Measurements from ENCODE around the gene CCT5.

Gene CCT5

DNA sequence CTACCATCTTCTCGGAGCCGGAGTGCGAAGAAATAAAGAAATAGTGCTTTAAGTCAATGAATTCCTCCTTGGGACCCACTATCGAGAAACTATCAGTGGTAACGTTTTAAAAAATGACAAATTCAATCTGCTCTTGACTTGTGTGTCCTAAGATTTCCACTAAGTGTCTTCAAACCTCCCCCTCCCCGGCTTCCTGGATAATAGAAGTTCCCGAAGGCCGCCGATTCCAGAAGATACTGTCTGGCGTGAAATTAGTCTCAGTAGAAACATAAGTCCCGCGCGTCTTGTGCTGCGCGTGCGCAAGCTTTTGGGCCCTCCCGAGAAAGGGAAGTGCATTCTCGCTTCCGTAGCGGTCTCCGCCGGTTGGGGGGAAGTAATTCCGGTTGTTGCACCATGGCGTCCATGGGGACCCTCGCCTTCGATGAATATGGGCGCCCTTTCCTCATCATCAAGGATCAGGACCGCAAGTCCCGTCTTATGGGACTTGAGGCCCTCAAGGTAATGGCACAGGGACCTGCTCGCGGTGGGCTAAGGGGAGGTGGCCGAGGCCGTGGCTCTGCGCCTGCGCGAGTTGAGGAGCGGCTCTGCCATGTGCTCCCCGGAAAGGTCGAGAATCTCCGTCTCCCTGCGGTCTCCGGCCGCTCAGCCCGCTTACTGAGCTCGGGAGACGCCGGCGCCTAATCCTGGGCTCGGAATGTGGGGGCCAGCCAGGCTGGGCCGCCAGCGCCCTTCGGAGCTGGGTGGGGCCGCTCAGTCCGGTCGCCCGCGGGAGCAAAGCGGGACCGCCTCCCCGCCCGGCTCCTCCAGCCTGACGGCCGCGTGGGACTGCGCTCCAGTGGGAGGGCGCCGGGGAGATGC, at the start of gene CCT5:
TSS of gene CCT5 (plus strand) at position 333 of the 858 bp plus-strand sequence. CDS start at position 394, 61 bp downstream.
- peak; percentile 99 for DNase-seq (ENCODE audit: low read depth)

DNA sequence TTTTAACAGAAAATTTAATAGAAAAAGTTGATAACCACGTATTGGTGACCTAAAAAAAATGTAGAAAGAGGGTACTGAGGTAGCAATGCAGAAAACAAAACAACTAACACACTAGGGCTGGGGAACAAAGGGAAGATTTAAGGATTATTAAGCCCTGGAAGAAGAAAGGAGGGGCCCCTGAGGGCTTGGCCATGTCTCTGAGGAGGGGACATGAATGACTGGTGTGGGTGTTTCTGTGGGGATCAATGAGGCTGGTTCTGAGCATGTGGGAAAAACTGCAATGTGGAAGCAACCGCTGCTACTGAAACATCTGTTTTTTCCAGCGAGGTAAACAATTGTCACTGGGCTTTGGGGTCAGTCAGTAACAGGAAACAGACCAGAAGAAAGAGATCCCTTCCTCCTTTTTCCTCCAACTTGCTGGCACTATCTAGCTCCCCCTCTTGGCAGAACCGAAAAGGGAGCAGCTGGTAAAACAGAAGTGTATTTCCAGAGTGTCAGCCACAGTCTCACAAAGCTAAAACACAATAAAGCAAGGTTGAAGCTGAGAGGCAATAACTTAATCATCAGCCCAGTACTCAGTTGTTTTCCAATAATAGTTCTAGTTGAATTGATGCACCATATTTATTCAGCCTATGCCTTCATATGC, 48.7 kb upstream of the CCT5 start:
- DNase-seq (ENCODE audit: low read depth) = no peak

DNA sequence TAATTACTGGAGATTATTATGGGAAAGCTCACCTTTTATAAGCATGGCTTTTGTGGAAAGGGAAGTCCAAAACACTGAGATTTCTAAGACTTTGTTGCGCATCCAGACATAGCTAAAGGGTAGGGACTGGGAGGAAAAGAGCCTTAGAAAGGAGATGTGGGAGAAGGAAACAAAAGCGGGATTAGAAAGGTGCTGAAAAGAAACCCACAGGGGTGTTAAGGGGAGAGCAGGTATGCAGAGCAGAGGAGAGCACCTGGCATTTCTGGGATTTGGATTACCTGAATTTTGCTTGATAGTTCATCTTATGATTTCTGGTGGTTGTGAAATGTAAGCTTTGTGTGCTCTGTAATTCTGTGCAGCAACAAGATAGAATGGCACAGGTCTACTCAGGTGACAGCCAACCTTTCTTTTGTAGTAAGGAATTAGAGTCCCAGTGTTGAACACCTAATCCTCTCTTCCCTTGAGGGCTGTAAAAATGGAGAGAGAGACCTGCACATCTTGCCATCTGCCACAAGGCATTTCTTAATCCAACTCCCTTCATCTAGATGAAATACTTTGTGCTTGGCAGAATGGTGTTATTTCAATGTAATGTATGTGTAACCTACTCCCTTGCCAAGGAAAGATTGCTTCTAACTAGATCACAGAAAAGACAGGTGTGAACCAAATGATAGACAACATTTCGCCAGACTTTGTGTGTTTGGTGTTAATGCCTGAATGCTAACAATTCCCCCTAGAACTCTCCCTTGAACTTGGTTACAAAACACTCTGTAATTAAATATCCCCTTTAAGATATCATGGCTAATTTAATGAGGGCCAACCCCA, 47.8 kb upstream of the CCT5 start:
- DNase-seq (ENCODE audit: low read depth) = no peak

DNA sequence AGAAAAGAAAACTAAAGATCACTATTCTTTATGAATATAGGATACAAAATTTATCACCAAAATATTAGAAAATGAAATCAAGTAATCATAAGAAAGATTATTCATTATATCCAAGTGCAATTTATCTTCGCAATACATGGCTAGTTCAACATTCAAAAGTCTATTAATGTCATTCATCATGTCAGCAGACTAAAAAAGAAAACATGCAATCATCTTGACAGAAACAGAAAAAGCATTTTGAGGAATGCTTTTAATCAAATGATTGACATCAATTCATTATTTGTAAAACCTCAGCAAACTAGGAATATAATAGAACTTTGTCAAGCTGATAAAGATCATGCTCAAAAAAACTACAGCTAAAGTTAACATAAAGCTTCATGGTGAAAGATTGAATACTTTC, 41.1 kb upstream of the CCT5 start:
- DNase-seq (ENCODE audit: low read depth) = no peak

DNA sequence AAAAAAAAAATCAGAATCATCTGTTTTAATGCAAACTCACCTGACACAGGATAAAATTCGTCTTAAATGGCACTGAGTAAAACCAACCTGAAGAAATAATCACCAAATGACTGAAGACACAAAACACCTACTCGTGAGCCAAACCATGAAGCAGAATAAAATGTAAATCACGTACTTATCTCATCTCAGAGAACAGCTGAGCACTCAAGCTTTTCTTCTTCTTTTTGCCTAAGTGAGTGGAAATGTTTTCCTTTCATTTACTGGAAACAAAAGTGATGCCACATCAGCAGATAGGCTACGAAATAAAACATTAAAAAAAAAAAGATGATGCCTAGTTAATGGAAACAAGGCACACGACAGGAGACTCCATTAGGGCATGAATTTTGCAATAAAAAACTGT, 36.8 kb upstream of the CCT5 start:
- DNase-seq (ENCODE audit: low read depth) = no peak

DNA sequence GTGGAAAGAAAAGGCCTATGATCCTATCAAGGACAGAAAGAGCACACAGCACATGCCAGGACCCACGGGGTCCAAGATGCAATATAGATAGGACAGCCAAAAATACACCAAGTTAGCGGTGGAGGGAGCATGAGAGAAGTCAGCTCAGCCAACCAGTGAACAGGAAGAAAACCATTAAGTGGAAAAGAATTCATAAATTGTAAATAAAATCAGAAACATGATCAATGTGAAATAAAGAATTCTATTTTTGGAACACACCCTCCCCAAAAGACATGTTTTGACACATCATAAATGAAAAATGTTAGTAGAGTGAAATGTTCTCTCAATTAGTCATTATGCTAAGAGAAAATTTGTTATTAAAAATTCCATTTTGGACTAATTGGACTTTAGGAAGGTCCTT, 36.0 kb upstream of the CCT5 start:
- no peak for DNase-seq (ENCODE audit: low read depth)

DNA sequence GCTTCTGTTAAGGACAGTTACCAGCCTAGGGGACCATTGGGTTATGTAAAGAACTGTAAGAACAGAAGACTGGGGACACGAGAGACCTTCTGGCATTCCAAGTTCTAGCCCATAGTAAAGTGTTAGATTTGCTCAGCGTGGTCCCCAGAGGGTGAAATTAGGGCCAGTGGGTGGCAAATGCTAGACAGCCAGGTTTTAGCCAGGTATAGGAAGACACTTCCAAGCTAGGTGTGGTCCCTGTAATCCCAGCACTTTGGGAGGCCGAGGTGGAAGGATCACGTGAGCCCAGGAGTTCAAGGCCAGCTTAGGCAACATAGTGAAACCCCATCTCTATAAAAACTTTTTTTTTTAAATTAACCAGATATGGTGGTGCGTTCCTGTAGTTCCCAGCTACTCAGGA, 34.7 kb upstream of the CCT5 start:
- no peak for DNase-seq (ENCODE audit: low read depth)

DNA sequence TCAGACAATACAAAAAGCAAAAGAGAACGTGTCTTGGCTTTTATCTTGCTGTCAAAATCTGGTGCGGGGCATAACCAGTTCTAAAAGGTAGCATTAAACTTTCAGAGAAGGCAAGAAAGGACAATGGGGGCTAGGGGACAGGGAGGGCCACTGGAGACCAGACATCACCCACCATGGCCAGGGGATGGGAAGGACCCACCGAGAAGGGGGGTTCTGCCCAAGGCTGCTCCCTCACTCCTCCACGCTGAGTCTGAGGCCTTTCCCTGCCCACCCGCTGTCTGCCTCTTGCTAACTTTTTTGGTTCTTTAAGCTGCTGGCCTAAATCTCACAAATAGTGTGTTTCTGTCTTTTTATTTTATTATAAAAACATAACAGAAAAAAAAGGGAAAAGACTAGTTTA, 34.0 kb upstream of the CCT5 start:
- DNase-seq (ENCODE audit: low read depth) = no peak

DNA sequence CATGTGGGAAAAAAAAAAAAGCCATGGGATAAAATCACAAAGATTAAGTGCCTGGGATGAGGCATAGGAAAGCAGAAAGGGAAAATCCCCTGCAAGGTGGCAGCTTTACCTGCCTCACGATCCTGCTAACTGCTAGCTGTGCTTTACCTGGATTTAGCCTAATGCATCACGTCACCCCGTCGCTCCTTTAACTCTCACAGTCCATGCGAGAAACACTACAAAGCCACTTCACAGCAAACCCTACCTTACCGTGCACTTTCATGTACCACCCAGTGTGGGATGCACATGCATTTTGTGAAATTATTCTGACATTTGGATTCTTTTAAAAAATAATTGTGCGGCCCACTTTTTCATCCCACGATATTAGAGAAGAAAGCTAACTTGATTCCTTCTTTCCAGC, 31.4 kb upstream of the CCT5 start:
- DNase-seq (ENCODE audit: low read depth) = no peak

DNA sequence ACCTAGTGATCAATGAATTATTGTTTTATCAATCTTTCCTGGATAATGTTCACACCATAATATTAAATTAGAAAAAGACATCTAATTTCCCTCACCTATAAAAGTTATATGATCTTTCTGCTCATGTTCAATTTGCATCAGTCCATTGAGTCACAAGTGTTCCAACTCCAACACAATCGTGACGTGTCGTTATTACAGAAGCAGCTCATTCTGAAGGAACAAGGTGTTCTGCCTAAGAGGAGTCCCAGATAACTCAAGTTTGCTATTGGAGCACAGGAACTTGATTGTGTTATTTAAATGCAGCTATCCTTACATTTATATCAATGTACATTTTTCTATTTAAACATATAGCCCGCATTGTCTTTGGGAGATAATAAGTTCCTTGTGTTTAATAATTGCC, 31.0 kb upstream of the CCT5 start:
- DNase-seq (ENCODE audit: low read depth) = no peak

DNA sequence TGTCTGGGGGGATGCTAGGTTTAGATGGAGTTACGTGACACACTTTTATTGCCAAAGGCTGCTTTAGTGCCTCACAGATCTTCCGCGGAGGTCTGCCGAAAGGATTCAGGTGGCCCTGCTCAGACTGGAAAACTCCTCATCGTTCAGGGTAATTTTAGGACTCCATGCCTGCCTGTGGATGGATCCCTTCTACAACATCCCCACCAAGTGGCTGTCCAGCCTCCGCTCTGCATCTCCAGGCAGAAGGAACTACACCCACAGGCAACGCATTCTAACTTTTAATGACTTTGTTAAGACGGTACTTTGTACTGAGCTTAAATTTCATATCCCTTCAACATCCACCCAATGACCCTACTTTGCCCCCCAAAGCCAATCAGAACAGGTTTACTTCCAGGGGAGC, 29.8 kb upstream of the CCT5 start:
- no peak for DNase-seq (ENCODE audit: low read depth)

DNA sequence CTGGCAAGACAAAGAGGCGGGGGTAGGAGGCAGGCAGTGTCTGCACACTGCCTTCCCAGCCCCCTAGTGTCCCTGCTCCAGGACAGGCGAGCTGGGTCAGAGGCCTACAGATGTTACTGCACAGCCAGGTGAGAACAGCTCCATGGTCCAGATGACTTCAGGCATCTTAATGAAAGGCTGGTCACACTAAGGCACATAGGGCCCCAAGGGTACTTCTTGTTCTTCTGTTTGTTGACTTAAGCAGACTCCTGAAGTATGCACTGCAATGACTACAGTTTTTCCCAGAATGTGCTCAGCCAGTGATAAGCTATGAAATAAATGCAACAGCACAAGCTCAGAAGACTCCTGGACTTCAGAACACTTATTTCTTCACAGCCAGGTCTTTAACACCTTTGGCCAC, 27.8 kb upstream of the CCT5 start:
- peak; percentile 5 for DNase-seq (ENCODE audit: low read depth)

DNA sequence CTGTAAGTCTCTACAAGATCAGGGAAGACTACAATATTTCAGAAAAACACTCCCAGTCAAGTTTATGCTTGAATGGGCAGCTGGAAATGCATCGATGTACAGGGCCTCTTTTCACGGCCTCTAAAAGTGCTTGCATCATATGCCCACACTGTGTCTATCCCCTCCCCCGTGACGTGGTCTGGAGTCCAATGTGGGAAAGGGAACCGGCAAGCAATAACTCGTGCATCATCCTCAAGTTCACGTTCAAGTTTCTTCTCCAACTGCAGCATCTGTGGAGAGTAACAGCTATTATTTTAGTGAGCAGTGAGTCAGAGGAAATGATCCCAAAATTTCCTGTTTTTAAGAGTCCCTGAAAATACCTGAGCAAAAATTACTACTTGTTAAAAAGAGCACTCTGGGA, 22.7 kb upstream of the CCT5 start:
- DNase-seq (ENCODE audit: low read depth) = peak; percentile 8

DNA sequence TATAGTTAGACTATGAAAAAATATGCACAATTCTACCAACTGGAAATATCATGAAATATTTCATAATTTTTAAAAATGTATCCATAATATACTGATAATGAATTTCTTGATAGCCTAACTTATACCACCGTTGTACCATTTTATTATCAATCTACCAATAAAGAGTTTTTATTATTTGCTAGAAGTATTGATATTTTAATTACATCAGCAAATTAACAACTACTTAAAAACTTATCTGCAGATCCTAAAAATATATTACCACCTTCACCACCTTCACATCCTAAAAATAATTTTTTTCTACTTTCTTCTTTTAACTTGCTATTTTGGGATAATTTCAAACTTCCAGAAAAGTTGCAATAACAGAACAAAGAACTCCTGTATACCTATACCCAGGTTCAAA, 21.8 kb upstream of the CCT5 start:
- DNase-seq (ENCODE audit: low read depth) = no peak

DNA sequence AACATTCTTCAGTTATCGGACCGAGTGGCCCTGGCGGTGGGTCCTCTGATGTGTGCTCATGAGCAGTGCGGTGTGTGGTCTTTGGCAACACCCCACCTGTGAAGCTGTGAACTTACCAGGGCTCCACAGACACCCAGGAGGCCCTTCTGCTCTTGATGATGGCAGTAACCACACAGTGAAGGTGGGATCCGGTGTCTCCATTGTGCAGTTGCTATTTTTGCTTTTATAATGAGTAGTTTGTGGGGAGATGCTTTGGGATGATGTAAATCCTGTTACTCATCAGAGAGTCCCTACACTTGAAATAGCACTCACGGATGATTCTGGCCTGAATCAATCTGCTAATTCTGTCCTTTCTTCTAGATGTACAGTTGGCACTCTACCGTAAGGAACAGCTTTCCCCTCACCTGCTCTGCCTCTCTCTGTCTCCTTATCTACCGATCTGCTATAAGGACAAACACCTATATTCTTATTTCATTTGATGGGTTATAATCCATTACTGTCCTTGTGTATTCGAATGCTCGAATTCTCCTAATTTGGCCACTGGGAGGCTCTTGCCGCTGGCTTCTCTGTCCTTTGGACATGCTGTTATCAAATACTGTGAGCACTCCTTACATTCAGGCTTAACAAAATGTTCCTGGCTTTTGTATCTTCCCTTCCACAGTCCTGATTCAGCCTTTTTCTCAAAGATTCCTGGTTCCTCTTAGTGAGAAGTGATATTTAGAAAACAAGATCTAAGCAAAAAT, 20.6 kb upstream of the CCT5 start:
- DNase-seq (ENCODE audit: low read depth) = peak; percentile 37

DNA sequence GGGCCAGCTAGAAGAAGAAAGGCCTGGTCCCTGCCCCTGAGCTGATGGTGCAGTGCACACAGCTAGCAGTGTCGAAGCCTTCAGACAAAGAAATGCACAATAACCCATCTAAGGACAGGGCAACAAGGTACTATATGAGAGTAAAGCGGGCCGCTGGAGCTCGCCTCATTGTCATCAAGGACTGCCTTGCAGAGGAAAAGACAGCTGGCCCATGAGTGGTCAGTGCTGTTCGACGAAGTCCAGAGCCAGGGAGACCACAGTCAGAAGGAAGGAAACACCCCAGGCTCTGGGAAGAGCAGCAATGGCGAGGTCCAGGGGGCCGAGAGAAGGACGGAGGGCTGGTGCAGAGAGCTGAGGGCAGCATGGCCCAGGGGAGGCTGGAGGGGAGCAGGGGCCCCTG, 17.7 kb upstream of the CCT5 start:
- no peak for DNase-seq (ENCODE audit: low read depth)

DNA sequence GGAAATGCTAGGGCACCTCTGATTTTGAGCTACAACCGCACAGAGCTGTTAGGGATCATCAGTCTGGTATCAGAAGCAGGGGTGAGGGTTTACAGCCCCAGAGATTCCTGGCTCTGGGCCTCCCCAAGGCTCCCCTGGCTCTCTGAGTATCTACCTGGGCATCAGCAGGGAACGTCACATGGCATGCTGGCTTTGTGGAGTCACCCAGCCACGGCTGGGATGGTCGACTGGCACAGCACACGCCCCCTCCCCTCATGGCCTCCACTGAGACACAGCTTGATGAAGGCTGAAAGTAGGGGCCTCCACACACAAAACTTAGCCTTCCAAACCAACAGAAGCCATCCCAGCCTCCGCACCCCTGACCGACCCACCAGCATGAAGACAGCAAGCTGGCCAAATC, 17.1 kb upstream of the CCT5 start:
- DNase-seq (ENCODE audit: low read depth) = no peak

DNA sequence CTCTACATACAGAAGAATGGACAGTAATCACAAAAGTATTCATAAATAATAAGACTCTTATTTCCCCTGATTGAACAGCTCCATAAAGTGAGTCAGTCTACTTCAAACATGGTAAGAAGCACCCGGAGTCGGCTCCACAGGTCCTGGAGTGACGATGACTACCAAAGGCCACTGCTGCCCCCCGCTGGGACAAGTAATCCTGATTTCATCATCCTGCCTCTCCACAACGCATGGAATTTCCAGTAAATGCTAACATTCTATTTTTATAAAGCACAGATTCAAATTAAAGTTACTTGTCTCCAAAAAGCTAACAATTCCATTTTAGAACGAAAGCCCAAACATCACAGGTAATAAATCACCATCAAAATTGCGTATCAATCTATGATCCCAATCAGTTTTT, 16.6 kb upstream of the CCT5 start:
- DNase-seq (ENCODE audit: low read depth) = peak; percentile 65

DNA sequence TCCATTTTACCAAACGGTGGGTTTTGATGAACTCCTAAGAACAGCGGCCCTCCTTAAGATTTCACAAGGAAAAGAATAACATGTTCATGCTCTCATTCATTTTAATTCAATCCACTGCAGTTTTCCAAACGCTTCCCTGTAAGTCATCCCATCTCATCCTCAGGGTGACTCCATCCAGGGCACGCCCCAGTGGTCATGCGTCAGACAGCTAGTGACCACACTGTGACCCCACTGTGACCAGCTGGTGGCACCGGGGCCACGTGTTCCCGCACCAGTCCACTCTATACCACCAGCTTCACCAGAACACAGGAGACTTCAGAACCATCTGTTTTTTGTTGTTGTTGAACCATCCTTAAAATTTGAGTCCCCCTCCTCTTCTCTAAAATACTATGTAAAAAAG, 14.7 kb upstream of the CCT5 start:
- DNase-seq (ENCODE audit: low read depth) = no peak

DNA sequence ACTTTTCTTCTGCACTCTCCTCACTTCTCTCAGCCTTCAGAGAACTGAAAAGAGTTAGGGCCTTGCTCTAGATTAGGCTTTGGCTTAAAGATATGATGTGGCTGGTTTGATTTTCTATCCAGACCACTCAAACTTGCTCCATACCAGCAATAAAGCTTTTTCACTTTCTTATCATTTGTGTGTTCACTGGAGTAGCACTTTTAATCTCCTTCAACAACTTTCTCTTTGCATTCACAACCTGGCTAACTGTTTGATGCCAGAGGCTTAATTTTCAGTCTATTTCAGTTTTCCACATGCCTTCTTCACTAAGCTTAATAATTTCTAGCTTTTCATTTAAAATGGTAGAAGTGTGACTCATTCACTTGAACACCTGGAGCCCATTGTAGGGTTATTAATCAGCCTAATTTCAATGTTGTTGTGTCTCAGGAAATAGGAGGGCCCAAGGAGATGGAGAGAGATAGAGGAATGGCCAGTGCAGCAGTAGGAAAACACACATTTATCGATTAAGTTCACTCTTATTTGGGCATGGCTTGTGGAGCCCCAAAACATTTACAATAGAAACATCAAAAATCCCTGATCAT, 6.3 kb upstream of the CCT5 start:
- no peak for DNase-seq (ENCODE audit: low read depth)

DNA sequence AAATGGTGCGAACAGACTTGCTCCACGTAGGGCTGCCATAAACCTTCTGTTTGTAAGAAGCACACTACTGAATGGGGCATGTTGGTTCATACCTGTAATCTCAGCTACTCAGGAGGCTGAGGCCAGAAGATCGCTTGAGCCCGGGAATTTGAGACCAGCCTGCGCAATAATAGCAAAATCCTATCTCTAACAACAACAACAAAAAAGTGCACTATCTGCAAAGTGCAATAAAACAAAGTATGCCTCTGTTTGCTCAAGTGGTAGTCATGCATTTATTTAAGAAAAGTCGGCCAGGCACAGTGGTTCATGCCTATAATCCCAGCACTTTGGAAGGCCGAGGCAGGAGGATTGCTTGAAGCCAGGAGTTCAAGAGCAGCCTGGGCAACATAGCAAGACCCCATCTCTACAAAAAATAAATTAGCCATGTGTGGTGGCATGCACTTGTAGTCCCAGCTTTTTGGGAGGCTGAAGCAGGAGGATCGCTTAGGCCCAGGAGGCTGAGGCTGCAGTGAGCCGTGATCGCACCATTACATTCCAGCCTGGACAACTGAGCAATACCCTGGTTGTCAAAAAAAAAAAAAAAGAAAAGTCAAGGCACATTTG, 5.6 kb upstream of the CCT5 start:
- DNase-seq (ENCODE audit: low read depth) = no peak

Measured in amniotic epithelial cell (primary cell).